GM18867 (cell line): Measurements from ENCODE around the gene RNF157.
"Not testable (repeated sequence)": the region's sequence is repeated elsewhere in the genome, so short reads cannot be mapped to it uniquely, and the experiment has no call there.

Experiments used
- ATAC-seq: cut with Tn5 transposase; IDR thresholded peaks from one replicate; pipeline ENCODE4 v1.9.1; 2021; ENCODE audit warnings: mild to moderate bottlenecking, moderate library complexity; ENCODE audit not compliant: unreplicated experiment

RNF157 gene

GRCh38 chr17:76236603-76237002 is 3.7 kb downstream of the RNF157 start:
- no peak for ATAC-seq

GRCh38 chr17:76235883-76236282 is 4.4 kb downstream of the RNF157 start:
- ATAC-seq: no peak

- no peak for ATAC-seq
Observed at GRCh38 chr17:76234354-76234679, 6.0 kb downstream of the RNF157 start.

- no peak for ATAC-seq
Observed at GRCh38 chr17:76233588-76234353, 6.5 kb downstream of the RNF157 start.

- ATAC-seq: no peak
Observed at GRCh38 chr17:76232342-76232741, 8.0 kb downstream of the RNF157 start.

- not testable (repeated sequence) for ATAC-seq
Observed at GRCh38 chr17:76226749-76227148, 13.5 kb downstream of the RNF157 start.

GRCh38 chr17:76225373-76226086 is 14.8 kb downstream of the RNF157 start:
- not testable (repeated sequence) for ATAC-seq

GRCh38 chr17:76223802-76224201 is 16.5 kb downstream of the RNF157 start:
- no peak for ATAC-seq

- no peak for ATAC-seq
Observed at GRCh38 chr17:76219670-76220383, 20.5 kb downstream of the RNF157 start.

- ATAC-seq: no peak
Observed at GRCh38 chr17:76217081-76217480, 23.2 kb downstream of the RNF157 start.

GRCh38 chr17:76213491-76213890 is 26.8 kb downstream of the RNF157 start:
- no peak for ATAC-seq

- no peak for ATAC-seq
Observed at GRCh38 chr17:76208120-76208519, 32.2 kb downstream of the RNF157 start.

- no peak for ATAC-seq
Observed at GRCh38 chr17:76207275-76208059, 32.8 kb downstream of the RNF157 start.

- not testable (repeated sequence) for ATAC-seq
Observed at GRCh38 chr17:76205542-76206144, 34.6 kb downstream of the RNF157 start.

- no peak for ATAC-seq
Observed at GRCh38 chr17:76204277-76204676, 36.0 kb downstream of the RNF157 start.

GRCh38 chr17:76200354-76200753 is 39.9 kb downstream of the RNF157 start:
- no peak for ATAC-seq

- ATAC-seq: no peak
Observed at GRCh38 chr17:76199469-76199868, 40.8 kb downstream of the RNF157 start.

- no peak for ATAC-seq
Observed at GRCh38 chr17:76198702-76199101, 41.6 kb downstream of the RNF157 start.

- no peak for ATAC-seq
Observed at GRCh38 chr17:76197911-76198310, 42.4 kb downstream of the RNF157 start.

- no peak for ATAC-seq
Observed at GRCh38 chr17:76196675-76197074, 43.6 kb downstream of the RNF157 start.
